Suprapubic skin (tissue), 2 donors: ENCODE data around the gene LRRC8D.

Experiments used
- EP300 ChIP-seq: sonication (generic); formaldehyde crosslinking; IDR thresholded peaks from one replicate; pipeline ENCODE4 v1.6.1; 2017; ENCODE audit warnings: antibody characterized with exemption
- POLR2A ChIP-seq, 2 donors: fragments of 450-650 bp; IDR thresholded peaks; one replicate each; pipeline ENCODE4 v1.6.1; 2017; ENCODE audit warnings: antibody characterized with exemption in 2 of 2, mild to moderate bottlenecking in 2 of 2, moderate library complexity in 2 of 2

DNA sequence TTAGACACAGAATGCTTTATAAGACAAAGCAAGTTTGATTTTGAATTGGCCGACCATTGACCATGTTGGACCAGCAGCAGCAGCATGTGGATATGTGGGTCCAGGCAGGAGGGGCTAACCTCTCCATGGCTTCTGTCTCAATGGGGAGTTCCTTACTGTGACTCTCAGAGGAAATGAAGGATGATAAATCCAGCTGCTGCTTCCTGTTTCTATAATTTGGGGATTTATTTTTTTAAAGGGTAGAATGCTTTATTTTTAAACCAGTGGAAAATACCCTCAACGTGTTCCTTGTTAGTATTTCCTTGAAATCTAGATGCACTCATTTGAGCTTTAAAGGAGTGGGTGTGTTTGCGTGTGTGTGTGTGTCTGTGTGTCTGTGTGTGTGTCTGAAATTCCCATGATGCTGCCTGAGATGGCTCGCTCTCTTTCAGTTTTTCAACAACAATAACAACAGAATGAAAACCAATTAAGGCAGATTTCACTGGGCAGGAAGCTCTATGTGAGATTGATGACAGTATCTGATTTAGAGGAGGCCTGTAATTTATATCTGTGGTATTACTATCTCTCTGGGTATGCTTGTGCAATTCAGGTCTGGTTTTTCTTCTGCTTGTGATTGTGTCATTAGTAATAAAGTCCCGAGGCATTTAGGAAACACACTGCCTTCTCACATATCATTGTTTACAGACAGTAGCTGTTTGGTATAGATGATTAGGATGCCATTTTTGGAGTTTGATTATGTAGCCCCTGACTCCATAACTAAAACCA is 88.0 kb downstream of the LRRC8D start:
- TF ChIP-seq POLR2A (IDR thresholded peaks at IDR 0.05) (no peak), EP300 (no peak)
